Transverse colon (tissue), 4 donors: ENCODE results near the gene TSACC.

ENCODE experiments used
- POLR2AphosphoS5 ChIP-seq, 3 donors: sonication (generic); formaldehyde crosslinking; IDR thresholded peaks; one replicate each; pipeline ENCODE4 v1.6.1; 2016; ENCODE audit warnings: antibody characterized with exemption in 3 of 3
- TF ChIP-seq, protein P1 (sequence below), 5 experiments: fragments of 200-600 bp in 3 of 5; fragments of 450-650 bp in 2 of 5; sonication (generic) in 3 of 5; IDR thresholded peaks; 1 replicate in 2 of 5; 2 replicates in 3 of 5; pipeline ENCODE4 v1.5.1; 2016 to 2017; ENCODE audit warnings: antibody characterized with exemption in 5 of 5, inconsistent platforms in 3 of 5, mild to moderate bottlenecking in 2 of 5, moderate library complexity in 1 of 5

- no peak for TF ChIP-seq POLR2AphosphoS5 (IDR thresholded peaks at IDR 0.05)
- TF ChIP-seq, protein P1, sequence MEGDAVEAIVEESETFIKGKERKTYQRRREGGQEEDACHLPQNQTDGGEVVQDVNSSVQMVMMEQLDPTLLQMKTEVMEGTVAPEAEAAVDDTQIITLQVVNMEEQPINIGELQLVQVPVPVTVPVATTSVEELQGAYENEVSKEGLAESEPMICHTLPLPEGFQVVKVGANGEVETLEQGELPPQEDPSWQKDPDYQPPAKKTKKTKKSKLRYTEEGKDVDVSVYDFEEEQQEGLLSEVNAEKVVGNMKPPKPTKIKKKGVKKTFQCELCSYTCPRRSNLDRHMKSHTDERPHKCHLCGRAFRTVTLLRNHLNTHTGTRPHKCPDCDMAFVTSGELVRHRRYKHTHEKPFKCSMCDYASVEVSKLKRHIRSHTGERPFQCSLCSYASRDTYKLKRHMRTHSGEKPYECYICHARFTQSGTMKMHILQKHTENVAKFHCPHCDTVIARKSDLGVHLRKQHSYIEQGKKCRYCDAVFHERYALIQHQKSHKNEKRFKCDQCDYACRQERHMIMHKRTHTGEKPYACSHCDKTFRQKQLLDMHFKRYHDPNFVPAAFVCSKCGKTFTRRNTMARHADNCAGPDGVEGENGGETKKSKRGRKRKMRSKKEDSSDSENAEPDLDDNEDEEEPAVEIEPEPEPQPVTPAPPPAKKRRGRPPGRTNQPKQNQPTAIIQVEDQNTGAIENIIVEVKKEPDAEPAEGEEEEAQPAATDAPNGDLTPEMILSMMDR (IDR thresholded peaks at IDR 0.05): no peak
These were observed 30.8 kb downstream of the TSACC start, which contains the start of gene RHBG for GRCh38 chr1:156368889-156369684.
